Stimulated activated memory B cell treated with anti-CD40 and anti-IgM and Interleukin-4, amounts not matched to agents 10 μg/mL and 1 μg/mL and 100 μg/mL, for 72 hours (primary cell): ENCODE results near the gene LDLRAP1.

Experiments
- ATAC-seq: fragments of 150-1000 bp; cut with Tn5 transposase; 2 replicates; pipeline ENCODE4 v1.10.0; 2021
- H3K27ac Mint-ChIP-seq: one replicate; pipeline ENCODE4 v1.8.0; 2022; ENCODE audit warnings: mild to moderate bottlenecking, mixed read lengths
- H3K27me3 Mint-ChIP-seq: one replicate; pipeline ENCODE4 v1.8.0; 2022; ENCODE audit warnings: mixed read lengths
- H3K36me3 Mint-ChIP-seq: one replicate; pipeline ENCODE4 v1.8.0; 2022; ENCODE audit warnings: mixed read lengths
- H3K4me1 Mint-ChIP-seq: one replicate; pipeline ENCODE4 v1.8.0; 2022; ENCODE audit warnings: mixed read lengths
- H3K4me3 Mint-ChIP-seq: one replicate; pipeline ENCODE4 v1.8.0; 2022; ENCODE audit warnings: mild to moderate bottlenecking, moderate library complexity, mixed read lengths
- H3K9me3 Mint-ChIP-seq: one replicate; pipeline ENCODE4 v1.8.0; 2022; ENCODE audit warnings: mixed read lengths

Gene LDLRAP1

GRCh38 chr1:25548601-25549000 lies 5.2 kb downstream of the LDLRAP1 start:
- no peak overlapping the region for H3K4me3 Mint-ChIP-seq
- peaks cover 61% of the 10 kb centered on the region for H3K4me1 Mint-ChIP-seq
- H3K27me3 Mint-ChIP-seq = no peaks in the 10 kb centered on the region
- H3K27ac Mint-ChIP-seq = no peak overlapping the region
- ATAC-seq = no peak
- no peaks in the 10 kb centered on the region for H3K9me3 Mint-ChIP-seq
- H3K36me3 Mint-ChIP-seq = no peaks in the 10 kb centered on the region

DNA sequence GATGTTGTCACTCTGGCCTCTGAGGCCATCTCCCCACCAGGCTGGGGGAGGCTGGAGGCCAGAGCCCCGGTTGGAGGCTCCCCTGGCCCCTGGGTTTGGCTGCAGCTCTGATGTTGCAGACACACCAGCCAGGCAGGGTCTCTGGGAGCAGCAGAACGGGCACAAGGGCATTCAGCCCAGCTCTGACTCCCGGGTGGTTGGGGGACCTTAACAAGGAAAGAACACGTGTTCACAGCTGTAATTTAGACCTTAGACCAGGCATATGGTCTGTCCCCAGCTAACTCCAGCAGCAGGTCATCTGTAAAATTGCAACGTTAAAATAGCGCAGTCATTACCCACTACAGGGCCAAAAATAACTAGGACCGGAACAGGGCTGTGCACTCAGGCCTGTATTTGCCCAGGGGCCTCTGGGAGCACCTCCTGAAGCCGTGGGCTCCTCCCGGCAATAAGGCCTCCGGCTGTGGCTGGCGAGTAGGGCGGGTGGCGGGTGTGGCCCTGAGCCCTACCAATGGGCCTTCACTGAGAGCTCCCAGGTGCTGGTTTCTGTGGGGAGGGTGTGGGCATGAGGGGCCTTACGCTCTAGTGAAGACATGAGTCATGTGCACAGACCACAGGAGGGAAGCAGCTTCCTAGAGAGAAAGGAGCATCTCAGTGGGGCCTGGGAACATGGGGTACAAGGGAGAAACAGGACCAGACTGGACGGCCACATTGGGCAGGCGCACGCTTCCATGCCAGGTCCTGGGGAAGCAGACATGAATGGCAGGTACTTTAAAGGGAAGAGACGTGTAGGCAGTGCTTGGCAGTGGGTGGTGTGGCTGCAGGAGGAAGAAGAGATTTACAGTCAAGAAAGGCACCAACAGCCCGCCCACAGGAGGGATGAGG lies 6.1 kb downstream of the LDLRAP1 start:
- H3K36me3 Mint-ChIP-seq = peaks cover 4% of the 10 kb centered on the region
- peak; percentile 98 for ATAC-seq
- H3K27ac Mint-ChIP-seq = peak overlapping the region; percentile 62
- peak overlapping the region; percentile 51 for H3K4me3 Mint-ChIP-seq
- H3K9me3 Mint-ChIP-seq = no peaks in the 10 kb centered on the region
- H3K4me1 Mint-ChIP-seq = peaks cover 59% of the 10 kb centered on the region
- no peaks in the 10 kb centered on the region for H3K27me3 Mint-ChIP-seq

DNA sequence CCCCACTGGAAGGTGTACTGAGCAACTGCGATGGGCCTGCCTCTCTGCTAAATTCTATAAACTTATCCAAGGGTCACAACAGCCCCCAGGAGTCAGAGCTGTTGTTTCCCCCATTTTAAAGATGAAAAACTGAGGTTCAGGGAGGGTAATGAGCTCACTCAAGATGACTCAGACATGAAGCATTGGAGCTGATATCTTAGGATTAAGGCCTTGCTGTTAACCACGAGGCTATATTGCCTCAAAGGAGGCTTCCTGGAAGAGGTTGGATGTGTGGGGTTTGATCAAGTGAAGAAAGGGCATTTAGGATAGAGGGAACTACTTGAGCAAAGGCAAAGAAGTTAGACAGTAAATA lies 6.7 kb downstream of the LDLRAP1 start:
- Mint-ChIP-seq H3K27ac (peak overlapping the region; percentile 62), H3K4me1 (peaks cover 52% of the 10 kb centered on the region), H3K36me3 (peaks cover 4% of the 10 kb centered on the region), H3K4me3 (no peak overlapping the region), H3K9me3 (no peaks in the 10 kb centered on the region), H3K27me3 (no peaks in the 10 kb centered on the region)
- no peak for ATAC-seq

DNA sequence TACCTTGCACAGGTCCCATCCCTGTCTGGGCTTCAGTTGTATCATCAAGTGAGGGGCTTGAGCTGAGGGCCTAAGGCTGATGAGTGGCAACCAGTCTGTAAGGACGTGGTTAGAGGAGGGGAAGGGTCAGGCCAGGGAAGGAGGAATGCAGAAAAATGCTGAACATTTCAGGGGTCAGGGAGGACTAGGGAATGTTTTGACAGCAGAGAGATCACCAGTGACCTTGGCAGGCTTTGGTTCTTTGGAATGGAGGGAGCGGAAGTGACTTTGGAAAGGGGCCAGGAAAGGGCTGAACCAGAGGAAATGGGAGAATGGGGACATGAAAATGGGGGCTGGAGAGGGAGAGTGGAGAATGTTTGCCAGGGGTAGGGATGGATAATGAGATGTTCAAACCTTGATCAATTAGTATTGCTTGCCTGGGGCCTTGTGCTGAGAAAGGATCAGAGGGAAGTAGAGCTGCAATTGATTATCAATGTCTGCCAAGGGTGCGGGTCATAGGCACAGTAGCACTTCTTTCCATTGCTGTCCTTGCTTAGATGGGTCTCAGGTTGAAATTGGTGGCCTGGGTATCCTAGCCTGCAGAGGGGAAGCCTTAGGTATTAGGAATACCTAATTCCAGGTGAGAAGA lies 7.4 kb downstream of the LDLRAP1 start:
- Mint-ChIP-seq H3K4me3 (no peak overlapping the region), H3K27ac (peak overlapping the region; percentile 62), H3K27me3 (no peaks in the 10 kb centered on the region), H3K9me3 (no peaks in the 10 kb centered on the region), H3K36me3 (peaks cover 4% of the 10 kb centered on the region), H3K4me1 (peaks cover 49% of the 10 kb centered on the region)
- ATAC-seq = no peak

- H3K4me3 Mint-ChIP-seq = no peak overlapping the region
- peak overlapping the region; percentile 22 for H3K27ac Mint-ChIP-seq
Measured at GRCh38 chr1:25553749-25554429, 10.5 kb downstream of the LDLRAP1 start.

GRCh38 chr1:25554430-25554780 lies 11.0 kb downstream of the LDLRAP1 start:
- no peak for ATAC-seq
- no peak overlapping the region for H3K4me3 Mint-ChIP-seq
- H3K27ac Mint-ChIP-seq = no peak overlapping the region
- no peaks in the 10 kb centered on the region for H3K9me3 Mint-ChIP-seq
- H3K27me3 Mint-ChIP-seq = no peaks in the 10 kb centered on the region
- H3K4me1 Mint-ChIP-seq = peaks cover 48% of the 10 kb centered on the region
- peaks cover 10% of the 10 kb centered on the region for H3K36me3 Mint-ChIP-seq

More at GRCh38 chr1:25553749-25554429, 10.5 kb downstream of the LDLRAP1 start:
- Mint-ChIP-seq H3K9me3 (no peaks in the 10 kb centered on the region), H3K27me3 (no peaks in the 10 kb centered on the region), H3K4me1 (peaks cover 51% of the 10 kb centered on the region), H3K36me3 (peaks cover 10% of the 10 kb centered on the region)
- no peak for ATAC-seq

GRCh38 chr1:25554886-25555752 lies 11.7 kb downstream of the LDLRAP1 start:
- Mint-ChIP-seq H3K36me3 (peaks cover 10% of the 10 kb centered on the region), H3K27ac (no peak overlapping the region), H3K4me1 (peaks cover 46% of the 10 kb centered on the region), H3K4me3 (no peak overlapping the region), H3K9me3 (no peaks in the 10 kb centered on the region), H3K27me3 (no peaks in the 10 kb centered on the region)
- ATAC-seq = no peak

- no peak for ATAC-seq
- H3K4me1 Mint-ChIP-seq = peaks cover 45% of the 10 kb centered on the region
- H3K9me3 Mint-ChIP-seq = no peaks in the 10 kb centered on the region
- H3K27me3 Mint-ChIP-seq = no peaks in the 10 kb centered on the region
- H3K27ac Mint-ChIP-seq = no peak overlapping the region
- H3K36me3 Mint-ChIP-seq = peaks cover 10% of the 10 kb centered on the region
- H3K4me3 Mint-ChIP-seq = no peak overlapping the region
Measured at GRCh38 chr1:25555753-25556092, 12.3 kb downstream of the LDLRAP1 start.

DNA sequence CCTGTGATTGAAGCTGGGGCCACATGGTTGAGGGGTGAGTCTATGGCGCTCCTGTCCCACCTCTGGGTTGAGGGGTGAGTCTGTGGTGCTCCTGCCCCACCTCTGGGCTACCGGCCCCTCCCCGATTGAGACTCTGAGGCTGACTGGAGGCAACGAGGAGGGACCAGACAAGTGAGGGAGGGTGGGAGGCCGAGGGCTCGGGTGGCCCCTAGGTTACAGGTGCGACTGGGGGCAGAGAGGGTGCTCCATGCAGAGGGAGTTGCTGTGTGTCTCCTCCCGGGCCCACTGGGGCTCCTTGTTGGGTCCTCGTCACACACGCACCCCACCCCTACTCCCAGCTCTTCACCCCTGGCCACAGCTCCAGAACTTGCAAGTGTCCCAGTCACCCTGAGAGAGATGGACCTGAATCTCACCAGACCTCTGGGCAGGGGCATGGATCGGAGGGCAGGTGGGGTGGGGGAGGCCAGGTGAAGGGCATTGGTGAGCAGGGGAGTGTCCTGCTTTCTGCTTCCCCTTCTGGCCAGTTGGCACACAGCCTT lies 12.8 kb downstream of the LDLRAP1 start:
- no peak for ATAC-seq
- H3K4me3 Mint-ChIP-seq = no peak overlapping the region
- H3K4me1 Mint-ChIP-seq = peaks cover 44% of the 10 kb centered on the region
- no peaks in the 10 kb centered on the region for H3K27me3 Mint-ChIP-seq
- peaks cover 10% of the 10 kb centered on the region for H3K36me3 Mint-ChIP-seq
- H3K27ac Mint-ChIP-seq = no peak overlapping the region
- no peaks in the 10 kb centered on the region for H3K9me3 Mint-ChIP-seq

- H3K27me3 Mint-ChIP-seq = no peaks in the 10 kb centered on the region
- peaks cover 10% of the 10 kb centered on the region for H3K36me3 Mint-ChIP-seq
- peak overlapping the region; percentile 49 for H3K27ac Mint-ChIP-seq
- ATAC-seq = no peak
- H3K4me1 Mint-ChIP-seq = peaks cover 44% of the 10 kb centered on the region
- H3K9me3 Mint-ChIP-seq = no peaks in the 10 kb centered on the region
- no peak overlapping the region for H3K4me3 Mint-ChIP-seq
Measured at GRCh38 chr1:25556791-25557476, 13.5 kb downstream of the LDLRAP1 start.

GRCh38 chr1:25557543-25557942 lies 14.1 kb downstream of the LDLRAP1 start:
- no peaks in the 10 kb centered on the region for H3K9me3 Mint-ChIP-seq
- H3K27ac Mint-ChIP-seq = peak overlapping the region; percentile 49
- peaks cover 50% of the 10 kb centered on the region for H3K4me1 Mint-ChIP-seq
- H3K36me3 Mint-ChIP-seq = peaks cover 10% of the 10 kb centered on the region
- ATAC-seq = no peak
- H3K27me3 Mint-ChIP-seq = no peaks in the 10 kb centered on the region
- no peak overlapping the region for H3K4me3 Mint-ChIP-seq

DNA sequence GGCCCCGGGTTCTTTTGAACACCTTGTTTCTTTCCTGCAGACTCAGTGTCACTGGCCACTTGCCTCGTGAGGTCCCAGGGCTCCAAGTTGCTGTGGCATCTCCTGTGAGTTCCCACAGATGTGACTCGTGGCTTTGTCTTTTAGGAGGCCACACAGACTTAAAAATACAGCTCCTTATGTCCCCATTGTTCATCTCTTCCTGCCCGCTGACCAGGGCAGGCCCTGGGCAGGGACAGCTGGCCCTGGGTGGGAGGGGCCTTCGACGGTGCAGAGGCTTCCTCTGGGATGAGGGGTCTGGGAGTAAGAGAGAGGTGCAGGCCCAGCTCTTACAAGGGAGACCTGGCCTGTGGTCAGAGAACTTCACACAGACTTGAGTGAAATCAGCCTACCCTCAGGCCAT lies 15.6 kb downstream of the LDLRAP1 start:
- Mint-ChIP-seq H3K9me3 (no peaks in the 10 kb centered on the region), H3K4me3 (no peak overlapping the region), H3K36me3 (peaks cover 15% of the 10 kb centered on the region), H3K4me1 (peaks cover 59% of the 10 kb centered on the region), H3K27ac (peak overlapping the region; percentile 49), H3K27me3 (no peaks in the 10 kb centered on the region)
- no peak for ATAC-seq

DNA sequence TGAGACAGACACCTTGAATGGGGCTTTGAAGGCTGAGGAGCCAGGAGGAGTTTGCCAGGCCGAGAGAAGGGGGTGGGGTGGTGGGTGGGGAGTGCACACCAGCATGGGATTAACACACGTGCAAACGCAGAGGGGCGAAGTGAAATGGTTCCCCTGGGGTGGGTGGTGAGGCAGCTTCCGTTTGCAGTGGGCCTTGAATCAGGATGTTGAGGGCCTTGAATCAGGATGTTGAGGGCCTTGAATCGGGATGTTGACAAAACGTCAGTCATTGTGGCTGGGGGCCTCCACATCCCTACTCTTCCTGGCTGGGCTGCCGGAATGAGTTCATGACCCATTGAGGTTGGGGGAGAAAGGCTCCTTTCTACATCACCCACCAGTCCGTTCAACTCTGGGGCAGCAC lies 16.6 kb downstream of the LDLRAP1 start:
- no peak overlapping the region for H3K4me3 Mint-ChIP-seq
- H3K4me1 Mint-ChIP-seq = peaks cover 61% of the 10 kb centered on the region
- ATAC-seq = no peak
- no peaks in the 10 kb centered on the region for H3K27me3 Mint-ChIP-seq
- H3K36me3 Mint-ChIP-seq = peaks cover 14% of the 10 kb centered on the region
- H3K9me3 Mint-ChIP-seq = no peaks in the 10 kb centered on the region
- peak overlapping the region; percentile 49 for H3K27ac Mint-ChIP-seq

DNA sequence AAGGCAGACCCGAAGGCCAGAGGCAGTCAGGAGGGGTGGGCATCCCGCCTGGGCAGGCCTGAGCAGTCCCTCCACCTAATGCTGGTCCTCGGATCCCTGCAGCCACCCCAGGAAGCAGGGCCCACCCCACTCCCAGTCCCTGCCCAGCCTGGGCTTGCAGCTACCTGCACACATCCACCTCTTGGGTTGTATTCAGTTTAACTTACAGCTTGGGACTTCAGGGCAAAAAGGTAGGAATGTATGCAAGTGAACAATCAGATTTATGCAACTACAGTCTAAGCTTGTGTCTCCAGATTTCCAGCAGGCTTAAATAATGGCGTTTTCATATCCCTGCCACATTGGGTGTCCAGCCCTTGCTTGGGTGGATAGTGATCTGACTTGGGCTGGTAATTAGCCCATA lies 17.4 kb downstream of the LDLRAP1 start:
- Mint-ChIP-seq H3K9me3 (no peaks in the 10 kb centered on the region), H3K27ac (peak overlapping the region; percentile 82), H3K4me3 (no peak overlapping the region), H3K36me3 (peaks cover 16% of the 10 kb centered on the region), H3K27me3 (no peaks in the 10 kb centered on the region), H3K4me1 (peaks cover 62% of the 10 kb centered on the region)
- ATAC-seq = no peak
